Measurements from ENCODE around the gene ACOX3.

- TF ChIP-seq CTCF (IDR thresholded peaks at IDR 0.05) (no peak), POLR2AphosphoS5 (IDR thresholded peaks at IDR 0.05) (no peak)
Measured at GRCh38 chr4:8477676-8478075, 37.2 kb upstream of the ACOX3 start.
